Upper lobe of left lung (tissue), 6 donors: ENCODE data around the gene MRPL33. TPM values are rescaled to one million over a fixed set of nuclear protein-coding genes. Genes with fewer than 3 reads are reported as not detected.

Experiments used
- ATAC-seq, 2 donors: fragments of 200-7000 bp; cut with Tn5 transposase; one replicate each; pipeline ENCODE4 v1.9.1; 2022; ENCODE audit warnings: mild to moderate bottlenecking in 2 of 2, moderate library complexity in 2 of 2; ENCODE audit not compliant: low FRiP score in 2 of 2
- DNase-seq, 2 donors: peaks; one replicate each; pipeline ENCODE4 v3.0.0-alpha.2; 2019 to 2020
- H3K27ac ChIP-seq, 4 donors: fragments of 200-600 bp; sonication (generic); one replicate each; pipeline ENCODE4 v1.5.1; 2016 to 2019
- H3K27me3 ChIP-seq, 4 donors: fragments of 200-600 bp; sonication (generic); one replicate each; pipeline ENCODE4 v1.5.1; 2017 to 2019
- H3K36me3 ChIP-seq, 4 donors: fragments of 200-600 bp; sonication (generic); one replicate each; pipeline ENCODE4 v1.5.1; 2016 to 2019
- H3K4me1 ChIP-seq, 4 donors: fragments of 200-600 bp; sonication (generic); one replicate each; pipeline ENCODE4 v1.5.1; 2018 to 2019
- H3K4me3 ChIP-seq, 4 donors: fragments of 200-600 bp; sonication (generic); one replicate each; pipeline ENCODE4 v1.5.1; 2017 to 2019; ENCODE audit warnings: mild to moderate bottlenecking in 2 of 4, moderate library complexity in 1 of 4
- H3K9me3 ChIP-seq, 4 donors: fragments of 200-600 bp; sonication (generic); one replicate each; pipeline ENCODE4 v1.5.1; 2018 to 2019
- CTCF ChIP-seq, 6 experiments: fragments of 450-650 bp in 4 of 6; fragments of 200-600 bp in 2 of 6; sonication (generic) in 2 of 6; IDR thresholded peaks; one replicate each; pipeline ENCODE4 v1.5.1; 2016 to 2019; ENCODE audit warnings: antibody characterized with exemption in 6 of 6
- EP300 ChIP-seq, 4 donors: sonication (generic); formaldehyde crosslinking; IDR thresholded peaks; one replicate each; pipeline ENCODE4 v1.5.1; 2017; ENCODE audit warnings: antibody characterized with exemption in 4 of 4, control low read depth in 2 of 4
- POLR2A ChIP-seq, 4 donors: fragments of 450-650 bp; IDR thresholded peaks; one replicate each; pipeline ENCODE4 v1.5.1; 2016 to 2017; ENCODE audit warnings: antibody characterized with exemption in 4 of 4, mild to moderate bottlenecking in 2 of 4
- POLR2AphosphoS5 ChIP-seq, 2 donors: sonication (generic); formaldehyde crosslinking; IDR thresholded peaks; one replicate each; pipeline ENCODE4 v1.5.1; 2017; ENCODE audit warnings: antibody characterized with exemption in 2 of 2
- WGBS, 2 donors: methylation state at CpG; one replicate each; pipeline ENCODE4 v1.1.5; 2017 to 2018; 5-methylcytosine and 5-hydroxymethylcytosine counted together
- total RNA-seq, 6 donors: library from RNA; depleted of rRNA in 4 of 6; stranded (reverse); fragments of >200 nt in 4 of 6; gene quantifications; one replicate each; pipeline versions ENCODE4 v1.1.0 to v1.2.1, GENCODE V29; 2016 to 2021
- donor health status: DM: no; HTN: no; CAD: no; lungs with moderate emphysema.
- donor health status: DM: no; HTN: yes; CAD: no; lungs with severe emphysema.

Gene MRPL33
- total RNA-seq, 6 donors from 2014 or later, result 54.5 to 122 (median 72.4) TPM

DNA sequence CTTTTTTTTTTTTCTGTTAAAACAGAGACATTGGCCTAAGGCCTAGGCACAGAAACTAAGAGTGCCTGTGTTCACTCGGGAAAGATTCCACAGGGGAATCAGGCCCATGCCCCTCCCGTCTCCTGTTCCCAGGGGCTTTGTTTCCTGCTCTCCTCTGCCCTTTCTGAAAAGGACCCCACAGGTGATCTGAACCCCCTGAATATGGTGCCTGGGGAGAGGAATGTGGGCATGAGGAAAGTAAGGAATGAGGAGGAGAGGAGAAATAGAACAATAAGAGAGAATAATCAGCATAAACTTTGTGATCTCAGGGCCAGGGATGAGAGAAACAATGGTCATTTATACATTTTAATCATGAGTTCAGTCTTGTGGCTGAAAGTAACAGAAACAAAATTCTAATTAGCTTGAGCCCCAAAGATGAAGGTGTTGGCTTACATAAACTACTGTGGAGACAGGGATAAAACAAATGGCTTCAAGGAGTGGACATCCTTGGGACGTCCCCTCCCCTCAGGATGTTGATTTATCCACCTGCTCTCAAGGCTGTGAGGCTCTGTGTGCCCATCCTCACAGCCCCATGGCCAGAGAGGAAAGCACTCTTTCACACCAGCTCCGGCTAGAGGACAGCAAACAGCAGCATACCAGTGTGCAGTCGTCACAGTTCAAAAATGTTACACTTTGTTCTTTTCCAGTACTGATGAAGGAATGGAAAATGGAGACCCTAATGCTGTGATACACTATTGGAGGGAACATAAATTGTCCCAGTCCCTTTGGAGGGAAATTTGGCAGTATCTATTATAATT lies 46.4 kb upstream of the MRPL33 start:
- no peak overlapping the region for H3K4me3 ChIP-seq
- DNase-seq, result no peak
- TF ChIP-seq POLR2A (IDR thresholded peaks at IDR 0.05), result no peak
- TF ChIP-seq EP300 (IDR thresholded peaks at IDR 0.05), result peak in 2 of 4 donors; percentile 28 to 47
- peak in 1 of 2 donors; percentile 17 for TF ChIP-seq POLR2AphosphoS5 (IDR thresholded peaks at IDR 0.05)
- peak overlapping the region; percentile 45 to 80 (median 70) for H3K27ac ChIP-seq
- H3K36me3 ChIP-seq, result no peaks in the 10 kb centered on the region
- 71 to 76% methylated on average over 5 of the region's 5 CpGs for WGBS, 2 donors
- no peaks in the 10 kb centered on the region for H3K9me3 ChIP-seq
- H3K27me3 ChIP-seq, result no peaks in the 10 kb centered on the region
- peaks cover 21 to 41% (median 35%) of the 10 kb centered on the region in 4 donors for H3K4me1 ChIP-seq
- peak in 1 of 2 donors; percentile 76 for ATAC-seq

- Histone ChIP-seq H3K9me3 (no peaks in the 10 kb centered on the region), H3K36me3 (no peaks in the 10 kb centered on the region), H3K27me3 (no peaks in the 10 kb centered on the region), H3K27ac (peak overlapping the region in 3 of 4 donors; percentile 69 to 82 (median 81)), H3K4me1 (peaks cover 28 to 49% (median 40%) of the 10 kb centered on the region in 4 donors), H3K4me3 (no peak overlapping the region)
- 59 to 70% methylated on average over 9 of the region's 9 CpGs for WGBS, 2 donors
- TF ChIP-seq EP300 (IDR thresholded peaks at IDR 0.05) (peak in 2 of 4 donors; percentile 3 to 57), POLR2A (IDR thresholded peaks at IDR 0.05) (no peak), CTCF (IDR thresholded peaks at IDR 0.05) (no peak), POLR2AphosphoS5 (IDR thresholded peaks at IDR 0.05) (peak; percentile 60 to 67)
- ATAC-seq, result peak in 1 of 2 donors; percentile 49
- peak in 1 of 2 donors; percentile 49 for DNase-seq
Observed at GRCh38 chr2:27727257-27727656, 44.3 kb upstream of the MRPL33 start.

DNA sequence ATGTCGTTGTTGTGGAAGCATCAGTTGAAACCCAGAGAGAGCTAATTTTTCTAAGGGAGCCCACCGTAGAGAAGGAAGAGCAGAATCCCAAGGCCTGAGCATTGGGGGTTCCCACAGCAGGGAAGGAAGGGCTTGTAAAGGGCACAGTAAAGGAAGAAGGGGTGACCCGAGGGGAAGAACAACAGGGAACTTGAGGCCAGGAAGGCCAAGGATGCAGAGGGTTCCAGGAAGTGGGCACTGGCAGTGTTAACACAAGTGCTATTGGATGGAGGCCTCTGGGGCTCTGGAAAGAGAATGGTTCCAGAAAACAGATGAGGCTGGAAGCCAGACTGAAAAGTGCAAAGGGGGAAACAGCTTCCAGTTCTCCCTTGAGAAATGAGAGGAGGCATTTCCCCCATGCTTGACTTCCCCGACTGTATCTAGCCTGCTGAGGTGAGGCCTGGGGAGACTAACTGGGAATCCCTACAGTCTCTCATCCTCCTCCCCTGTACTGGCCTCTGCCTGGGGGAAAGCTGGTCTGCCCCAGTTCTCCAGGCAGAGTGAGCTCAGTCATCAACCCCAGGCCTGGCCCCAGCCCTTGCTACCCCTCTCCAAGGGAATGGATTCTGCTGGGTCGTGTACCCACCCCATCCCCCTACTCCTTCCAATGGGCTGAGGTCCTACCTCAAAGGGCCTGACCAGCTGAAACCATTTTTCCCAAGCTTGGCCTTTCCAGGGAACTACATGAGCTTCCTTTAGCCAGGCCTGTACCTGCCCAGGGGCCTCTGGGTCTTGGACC lies 43.2 kb upstream of the MRPL33 start:
- no peak for ATAC-seq
- TF ChIP-seq POLR2A (IDR thresholded peaks at IDR 0.05) (no peak), POLR2AphosphoS5 (IDR thresholded peaks at IDR 0.05) (no peak), CTCF (IDR thresholded peaks at IDR 0.05) (no peak), EP300 (IDR thresholded peaks at IDR 0.05) (no peak)
- Histone ChIP-seq H3K36me3 (no peaks in the 10 kb centered on the region), H3K27me3 (no peaks in the 10 kb centered on the region), H3K4me3 (no peak overlapping the region), H3K9me3 (no peaks in the 10 kb centered on the region), H3K27ac (peak overlapping the region; percentile 27 to 82 (median 75)), H3K4me1 (peaks cover 25 to 45% (median 38%) of the 10 kb centered on the region in 4 donors)
- DNase-seq, result no peak
- WGBS, 2 donors, result 73 to 75% methylated on average over 4 to 5 of the region's 5 CpGs

GRCh38 chr2:27729198-27729597 lies 42.3 kb upstream of the MRPL33 start:
- Histone ChIP-seq H3K9me3 (no peaks in the 10 kb centered on the region), H3K27ac (peak overlapping the region; percentile 69 to 82 (median 76))
- ATAC-seq, result no peak

More at GRCh38 chr2:27729198-27729597, 42.3 kb upstream of the MRPL33 start:
- no peak for TF ChIP-seq POLR2AphosphoS5 (IDR thresholded peaks at IDR 0.05)
- no peak for TF ChIP-seq EP300 (IDR thresholded peaks at IDR 0.05)
- no peak for TF ChIP-seq CTCF (IDR thresholded peaks at IDR 0.05)
- no peak for TF ChIP-seq POLR2A (IDR thresholded peaks at IDR 0.05)
- Histone ChIP-seq H3K4me1 (peaks cover 16 to 36% (median 29%) of the 10 kb centered on the region in 4 donors), H3K27me3 (no peaks in the 10 kb centered on the region), H3K36me3 (no peaks in the 10 kb centered on the region), H3K4me3 (no peak overlapping the region)
- no peak for DNase-seq
- WGBS, 2 donors, result 39 to 73% methylated on average over 4 of the region's 4 CpGs
